ENCODE results near the gene NIPBL. TPM values are rescaled to one million over a fixed set of nuclear protein-coding genes. Genes with fewer than 3 reads are reported as not detected.

NIPBL gene
- total and polyA plus RNA-seq, 9 donors = 30.7 to 53.0 (median 42.3) TPM

DNA sequence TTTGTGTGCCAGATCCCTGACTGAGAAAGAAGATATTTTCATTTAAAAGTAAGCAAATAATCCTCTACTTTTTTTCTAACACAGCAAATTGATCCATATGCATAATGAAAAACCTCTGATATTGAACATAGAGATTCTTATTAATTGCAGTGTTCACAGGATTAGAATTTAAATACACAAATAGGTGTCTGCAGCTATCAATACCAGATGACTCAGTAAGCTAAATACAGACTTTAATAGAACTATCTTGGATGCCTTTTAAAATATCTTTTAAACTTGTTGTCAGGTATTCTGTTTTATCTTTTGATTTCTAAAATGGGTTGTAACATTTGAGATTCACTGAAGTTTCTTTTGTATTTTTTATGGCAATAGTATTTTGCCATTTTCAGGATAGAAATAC, 43.1 kb downstream of the NIPBL start:
- Histone ChIP-seq H3K36me3 (ENCODE audit: control insufficient read depth, insufficient read depth, low read length) (no peaks in the 10 kb centered on the region), H3K27me3 (ENCODE audit: control insufficient read depth, insufficient read depth, low read length) (no peaks in the 10 kb centered on the region), H3K4me3 (ENCODE audit: low read length) (no peak overlapping the region), H3K27ac (ENCODE audit: low read length) (no peak overlapping the region), H3K9me3 (replicated peaks; ENCODE audit: control insufficient read depth, low read depth, low read length) (no peaks in the 10 kb centered on the region), H3K4me1 (ENCODE audit: control insufficient read depth, insufficient read depth, low read length) (no peaks in the 10 kb centered on the region)
- no peak for DNase-seq

GRCh38 chr5:36928947-36929346, 52.4 kb downstream of the NIPBL start:
- Histone ChIP-seq H3K4me3 (ENCODE audit: low read length) (no peak overlapping the region), H3K36me3 (ENCODE audit: control insufficient read depth, insufficient read depth, low read length) (no peaks in the 10 kb centered on the region), H3K9me3 (replicated peaks; ENCODE audit: control insufficient read depth, low read depth, low read length) (peaks cover 2% of the 10 kb centered on the region), H3K27ac (ENCODE audit: low read length) (no peak overlapping the region), H3K4me1 (ENCODE audit: control insufficient read depth, insufficient read depth, low read length) (no peaks in the 10 kb centered on the region), H3K27me3 (ENCODE audit: control insufficient read depth, insufficient read depth, low read length) (no peaks in the 10 kb centered on the region)
- no CpG with 5 or more reads among the region's 1 CpG for WGBS (ENCODE audit: insufficient coverage)
- DNase-seq = peak; percentile 10

GRCh38 chr5:36929438-36929837, 52.9 kb downstream of the NIPBL start:
- no peak overlapping the region for H3K27ac ChIP-seq (ENCODE audit: low read length)
- no peaks in the 10 kb centered on the region for H3K4me1 ChIP-seq (ENCODE audit: control insufficient read depth, insufficient read depth, low read length)
- no peaks in the 10 kb centered on the region for H3K27me3 ChIP-seq (ENCODE audit: control insufficient read depth, insufficient read depth, low read length)
- H3K4me3 ChIP-seq (ENCODE audit: low read length) = no peak overlapping the region
- H3K9me3 ChIP-seq (replicated peaks; ENCODE audit: control insufficient read depth, low read depth, low read length) = peaks cover 2% of the 10 kb centered on the region
- no peak for DNase-seq
- H3K36me3 ChIP-seq (ENCODE audit: control insufficient read depth, insufficient read depth, low read length) = no peaks in the 10 kb centered on the region

DNA sequence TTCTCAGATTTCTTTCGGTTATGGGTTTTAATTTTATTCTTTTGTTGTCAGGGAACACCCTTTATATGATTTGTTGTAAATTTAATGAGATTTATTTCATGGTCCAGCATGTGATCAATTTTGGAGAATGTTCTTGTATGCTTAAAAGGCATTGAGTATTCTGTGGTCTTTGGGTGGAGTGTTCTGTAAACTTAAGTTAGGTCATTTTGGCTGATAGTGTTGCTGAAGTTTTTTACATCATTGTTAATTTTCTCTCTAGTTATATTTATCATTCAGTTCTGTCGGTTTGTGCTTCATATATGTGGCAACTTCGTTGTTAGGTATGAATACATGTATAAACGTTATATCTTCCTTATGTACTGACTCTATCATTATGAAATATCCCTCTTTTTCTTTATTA, 55.5 kb downstream of the NIPBL start:
- DNase-seq = no peak
- peaks cover 2% of the 10 kb centered on the region for H3K9me3 ChIP-seq (replicated peaks; ENCODE audit: control insufficient read depth, low read depth, low read length)
- H3K4me1 ChIP-seq (ENCODE audit: control insufficient read depth, insufficient read depth, low read length) = no peaks in the 10 kb centered on the region
- H3K4me3 ChIP-seq (ENCODE audit: low read length) = no peak overlapping the region
- H3K27ac ChIP-seq (ENCODE audit: low read length) = no peak overlapping the region
- WGBS (ENCODE audit: insufficient coverage) = no CpG with 5 or more reads among the region's 4 CpGs
- H3K27me3 ChIP-seq (ENCODE audit: control insufficient read depth, insufficient read depth, low read length) = no peaks in the 10 kb centered on the region
- no peaks in the 10 kb centered on the region for H3K36me3 ChIP-seq (ENCODE audit: control insufficient read depth, insufficient read depth, low read length)

DNA sequence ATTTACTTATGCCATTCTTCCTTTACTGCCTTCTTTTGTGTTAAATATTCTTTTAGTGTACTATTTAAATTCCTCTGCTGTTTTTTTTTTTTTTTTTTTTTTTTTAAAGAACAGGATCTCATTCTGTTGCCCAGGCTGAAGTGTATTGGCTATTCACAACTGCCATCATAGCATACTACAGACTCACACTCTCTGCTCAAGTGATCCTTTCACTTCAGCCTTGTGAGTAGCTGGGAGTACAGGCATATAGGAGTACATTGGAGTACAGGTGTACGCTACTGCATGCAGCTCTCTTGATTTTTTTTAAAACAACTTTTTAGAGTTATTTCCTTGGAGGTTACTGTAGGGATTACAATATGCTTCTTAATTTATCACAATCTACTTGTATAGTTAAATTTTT, 56.1 kb downstream of the NIPBL start:
- Histone ChIP-seq H3K4me1 (ENCODE audit: control insufficient read depth, insufficient read depth, low read length) (no peaks in the 10 kb centered on the region), H3K4me3 (ENCODE audit: low read length) (no peak overlapping the region), H3K9me3 (replicated peaks; ENCODE audit: control insufficient read depth, low read depth, low read length) (peaks cover 2% of the 10 kb centered on the region), H3K36me3 (ENCODE audit: control insufficient read depth, insufficient read depth, low read length) (no peaks in the 10 kb centered on the region), H3K27ac (ENCODE audit: low read length) (no peak overlapping the region), H3K27me3 (ENCODE audit: control insufficient read depth, insufficient read depth, low read length) (no peaks in the 10 kb centered on the region)
- WGBS (ENCODE audit: insufficient coverage) = no CpG with 5 or more reads among the region's 1 CpG
- no peak for DNase-seq

- Histone ChIP-seq H3K4me3 (ENCODE audit: low read length) (no peak overlapping the region), H3K4me1 (ENCODE audit: control insufficient read depth, insufficient read depth, low read length) (no peaks in the 10 kb centered on the region), H3K27me3 (ENCODE audit: control insufficient read depth, insufficient read depth, low read length) (no peaks in the 10 kb centered on the region), H3K36me3 (ENCODE audit: control insufficient read depth, insufficient read depth, low read length) (no peaks in the 10 kb centered on the region), H3K27ac (ENCODE audit: low read length) (no peak overlapping the region), H3K9me3 (replicated peaks; ENCODE audit: control insufficient read depth, low read depth, low read length) (peaks cover 2% of the 10 kb centered on the region)
- WGBS (ENCODE audit: insufficient coverage) = 100% methylated on average over 2 of the region's 3 CpGs
- no peak for DNase-seq
These were observed 58.3 kb downstream of the NIPBL start for GRCh38 chr5:36934740-36935356.

DNA sequence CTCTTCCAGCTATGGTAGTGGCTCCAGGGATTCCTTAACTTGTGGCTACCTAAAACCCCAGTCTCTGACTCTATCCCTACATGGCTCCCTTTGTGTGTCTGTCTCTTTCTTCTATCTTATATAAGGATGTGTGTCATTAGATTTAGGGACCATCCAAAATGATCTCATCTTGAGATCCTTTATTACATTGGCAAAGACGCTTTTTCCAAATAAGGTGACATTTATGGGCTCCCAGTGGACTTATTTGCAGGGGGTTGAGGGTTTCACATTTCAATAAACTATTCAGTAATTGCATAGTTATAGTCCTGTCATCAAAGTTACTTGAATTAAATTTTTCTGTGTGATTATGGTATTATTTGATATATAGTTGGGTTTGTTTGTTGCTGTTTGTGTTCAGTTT, 59.2 kb downstream of the NIPBL start:
- Histone ChIP-seq H3K9me3 (replicated peaks; ENCODE audit: control insufficient read depth, low read depth, low read length) (peaks cover 2% of the 10 kb centered on the region), H3K4me3 (ENCODE audit: low read length) (no peak overlapping the region), H3K4me1 (ENCODE audit: control insufficient read depth, insufficient read depth, low read length) (no peaks in the 10 kb centered on the region), H3K36me3 (ENCODE audit: control insufficient read depth, insufficient read depth, low read length) (no peaks in the 10 kb centered on the region), H3K27ac (ENCODE audit: low read length) (no peak overlapping the region), H3K27me3 (ENCODE audit: control insufficient read depth, insufficient read depth, low read length) (no peaks in the 10 kb centered on the region)
- WGBS (ENCODE audit: insufficient coverage) = no CpG with 5 or more reads among the region's 1 CpG
- no peak for DNase-seq

DNA sequence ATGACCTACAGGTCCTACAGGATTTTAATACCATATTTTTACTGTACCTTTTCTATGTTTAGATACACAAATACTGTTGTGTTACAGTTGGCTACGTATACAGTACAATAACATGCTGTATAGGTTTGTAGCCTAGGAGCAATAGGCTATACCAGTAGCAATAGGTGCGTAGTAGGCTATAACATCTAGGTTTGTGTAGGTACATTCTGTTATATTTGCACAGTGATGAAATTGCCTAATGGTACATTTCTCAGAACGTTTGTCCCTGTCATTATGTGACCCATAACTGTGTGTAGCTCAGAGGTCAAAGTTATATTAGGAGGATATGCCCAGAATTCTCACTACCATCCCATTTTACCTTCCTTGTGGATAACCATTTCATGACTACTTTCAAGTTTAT, 59.7 kb downstream of the NIPBL start:
- H3K36me3 ChIP-seq (ENCODE audit: control insufficient read depth, insufficient read depth, low read length) = no peaks in the 10 kb centered on the region
- no peak for DNase-seq
- no CpG with 5 or more reads among the region's 3 CpGs for WGBS (ENCODE audit: insufficient coverage)
- H3K27me3 ChIP-seq (ENCODE audit: control insufficient read depth, insufficient read depth, low read length) = no peaks in the 10 kb centered on the region
- H3K4me3 ChIP-seq (ENCODE audit: low read length) = no peak overlapping the region
- no peak overlapping the region for H3K27ac ChIP-seq (ENCODE audit: low read length)
- no peaks in the 10 kb centered on the region for H3K4me1 ChIP-seq (ENCODE audit: control insufficient read depth, insufficient read depth, low read length)
- H3K9me3 ChIP-seq (replicated peaks; ENCODE audit: control insufficient read depth, low read depth, low read length) = peaks cover 2% of the 10 kb centered on the region

DNA sequence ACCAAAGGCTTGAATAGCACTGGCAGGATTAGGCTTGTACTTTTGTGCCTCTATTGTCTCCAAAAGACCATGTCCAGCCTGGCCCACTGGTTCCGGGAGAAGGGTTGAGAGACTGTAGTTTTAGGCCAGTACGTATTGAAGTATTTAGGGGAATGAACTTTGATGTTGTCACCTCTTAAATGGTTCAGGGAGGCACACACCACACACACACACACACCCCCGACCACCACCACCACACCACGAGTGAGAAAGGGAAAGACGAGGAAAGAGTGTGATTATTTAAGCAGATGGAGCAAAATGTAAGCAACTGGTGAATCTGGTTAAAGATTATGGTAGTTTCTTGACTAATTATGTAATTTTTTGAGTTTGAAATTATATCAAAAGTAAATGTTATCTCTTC, 61.6 kb downstream of the NIPBL start:
- H3K36me3 ChIP-seq (ENCODE audit: control insufficient read depth, insufficient read depth, low read length) = no peaks in the 10 kb centered on the region
- H3K27ac ChIP-seq (ENCODE audit: low read length) = no peak overlapping the region
- H3K27me3 ChIP-seq (ENCODE audit: control insufficient read depth, insufficient read depth, low read length) = no peaks in the 10 kb centered on the region
- no peak for DNase-seq
- WGBS (ENCODE audit: insufficient coverage) = no CpG with 5 or more reads among the region's 5 CpGs
- no peaks in the 10 kb centered on the region for H3K4me1 ChIP-seq (ENCODE audit: control insufficient read depth, insufficient read depth, low read length)
- H3K4me3 ChIP-seq (ENCODE audit: low read length) = no peak overlapping the region
- H3K9me3 ChIP-seq (replicated peaks; ENCODE audit: control insufficient read depth, low read depth, low read length) = no peaks in the 10 kb centered on the region

- 83% methylated on average over 1 of the region's 3 CpGs for WGBS (ENCODE audit: insufficient coverage)
- DNase-seq = no peak
- no peaks in the 10 kb centered on the region for H3K9me3 ChIP-seq (replicated peaks; ENCODE audit: control insufficient read depth, low read depth, low read length)
- H3K27me3 ChIP-seq (ENCODE audit: control insufficient read depth, insufficient read depth, low read length) = no peaks in the 10 kb centered on the region
- no peak overlapping the region for H3K27ac ChIP-seq (ENCODE audit: low read length)
- H3K4me3 ChIP-seq (ENCODE audit: low read length) = no peak overlapping the region
- H3K4me1 ChIP-seq (ENCODE audit: control insufficient read depth, insufficient read depth, low read length) = no peaks in the 10 kb centered on the region
- H3K36me3 ChIP-seq (ENCODE audit: control insufficient read depth, insufficient read depth, low read length) = no peaks in the 10 kb centered on the region
These were observed 63.6 kb downstream of the NIPBL start for GRCh38 chr5:36939969-36940858.

Data from muscle of leg (tissue), 11 donors.